Endothelial cell (in vitro differentiated cells): ENCODE data around the gene TLE4. TPM values are rescaled to one million over a fixed set of nuclear protein-coding genes. Genes with fewer than 3 reads are reported as not detected.

Experiments
- DNase-seq: peaks from one replicate; pipeline ENCODE4 v3.0.0; 2021; ENCODE audit warnings: low spot score
- H3K27ac Mint-ChIP-seq: one replicate; pipeline ENCODE4 v1.8.0; 2021; ENCODE audit warnings: mixed read lengths, inconsistent platforms; ENCODE audit not compliant: unreplicated experiment
- H3K27me3 Mint-ChIP-seq: one replicate; pipeline ENCODE4 v1.8.0; 2021; ENCODE audit warnings: mild to moderate bottlenecking, moderate library complexity, mixed read lengths, inconsistent platforms; ENCODE audit not compliant: unreplicated experiment
- H3K36me3 Mint-ChIP-seq: one replicate; pipeline ENCODE4 v1.8.0; 2021; ENCODE audit warnings: mild to moderate bottlenecking, low read depth, mixed read lengths, inconsistent platforms; ENCODE audit not compliant: unreplicated experiment
- H3K4me1 Mint-ChIP-seq: one replicate; pipeline ENCODE4 v1.8.0; 2021; ENCODE audit warnings: mild to moderate bottlenecking, mixed read lengths, inconsistent platforms; ENCODE audit not compliant: unreplicated experiment
- H3K4me3 Mint-ChIP-seq: one replicate; pipeline ENCODE4 v1.8.0; 2021; ENCODE audit warnings: mild to moderate bottlenecking, mixed read lengths, inconsistent platforms; ENCODE audit not compliant: unreplicated experiment
- H3K9me3 Mint-ChIP-seq: one replicate; pipeline ENCODE4 v1.8.0; 2021; ENCODE audit warnings: mixed read lengths, inconsistent platforms; ENCODE audit not compliant: unreplicated experiment
- total RNA-seq: library from RNA; stranded (reverse); fragmentation: NEBNext Ultra II Directional; extraction: Animal tissue kit (Norgen Biotek cat#: 25700); gene quantifications from one replicate; pipeline ENCODE4 v1.2.1, GENCODE V29; 2021; ENCODE audit not compliant: unreplicated experiment
- TF ChIP-seq, protein P1 (sequence below): fragments of 200-600 bp; sonication (generic); IDR thresholded peaks from one replicate; pipeline ENCODE4 v1.5.0; 2021; ENCODE audit warnings: antibody characterized with exemption; ENCODE audit not compliant: unreplicated experiment

Gene TLE4
- total RNA-seq, 1 donor from 2014 or later, result 88.4 TPM

DNA sequence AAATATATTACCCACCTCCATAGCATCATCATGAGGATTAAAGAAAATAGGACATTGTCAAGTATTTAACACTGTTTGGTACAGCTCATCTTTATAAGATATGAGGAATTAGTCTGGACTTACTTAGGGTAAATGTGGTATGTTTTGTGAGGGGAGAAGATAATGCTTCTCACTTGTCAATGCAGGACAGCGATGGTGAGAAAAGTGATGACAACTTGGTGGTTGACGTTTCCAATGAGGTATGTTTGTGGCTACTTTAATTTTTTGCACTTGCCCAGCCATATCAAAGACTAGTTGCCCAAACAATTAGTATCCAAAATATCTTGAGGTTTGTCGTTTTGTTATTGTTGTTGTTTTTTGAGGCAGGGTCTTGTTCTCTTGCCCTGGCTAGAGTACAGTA, 133.9 kb downstream of the TLE4 start:
- Mint-ChIP-seq H3K27me3 (peaks cover 3% of the 10 kb centered on the region), H3K9me3 (no peaks in the 10 kb centered on the region), H3K4me3 (no peak overlapping the region), H3K27ac (no peak overlapping the region), H3K36me3 (peaks cover 28% of the 10 kb centered on the region), H3K4me1 (peaks cover 6% of the 10 kb centered on the region)
- TF ChIP-seq, protein P1, sequence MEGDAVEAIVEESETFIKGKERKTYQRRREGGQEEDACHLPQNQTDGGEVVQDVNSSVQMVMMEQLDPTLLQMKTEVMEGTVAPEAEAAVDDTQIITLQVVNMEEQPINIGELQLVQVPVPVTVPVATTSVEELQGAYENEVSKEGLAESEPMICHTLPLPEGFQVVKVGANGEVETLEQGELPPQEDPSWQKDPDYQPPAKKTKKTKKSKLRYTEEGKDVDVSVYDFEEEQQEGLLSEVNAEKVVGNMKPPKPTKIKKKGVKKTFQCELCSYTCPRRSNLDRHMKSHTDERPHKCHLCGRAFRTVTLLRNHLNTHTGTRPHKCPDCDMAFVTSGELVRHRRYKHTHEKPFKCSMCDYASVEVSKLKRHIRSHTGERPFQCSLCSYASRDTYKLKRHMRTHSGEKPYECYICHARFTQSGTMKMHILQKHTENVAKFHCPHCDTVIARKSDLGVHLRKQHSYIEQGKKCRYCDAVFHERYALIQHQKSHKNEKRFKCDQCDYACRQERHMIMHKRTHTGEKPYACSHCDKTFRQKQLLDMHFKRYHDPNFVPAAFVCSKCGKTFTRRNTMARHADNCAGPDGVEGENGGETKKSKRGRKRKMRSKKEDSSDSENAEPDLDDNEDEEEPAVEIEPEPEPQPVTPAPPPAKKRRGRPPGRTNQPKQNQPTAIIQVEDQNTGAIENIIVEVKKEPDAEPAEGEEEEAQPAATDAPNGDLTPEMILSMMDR, result no peak
- DNase-seq, result no peak

DNA sequence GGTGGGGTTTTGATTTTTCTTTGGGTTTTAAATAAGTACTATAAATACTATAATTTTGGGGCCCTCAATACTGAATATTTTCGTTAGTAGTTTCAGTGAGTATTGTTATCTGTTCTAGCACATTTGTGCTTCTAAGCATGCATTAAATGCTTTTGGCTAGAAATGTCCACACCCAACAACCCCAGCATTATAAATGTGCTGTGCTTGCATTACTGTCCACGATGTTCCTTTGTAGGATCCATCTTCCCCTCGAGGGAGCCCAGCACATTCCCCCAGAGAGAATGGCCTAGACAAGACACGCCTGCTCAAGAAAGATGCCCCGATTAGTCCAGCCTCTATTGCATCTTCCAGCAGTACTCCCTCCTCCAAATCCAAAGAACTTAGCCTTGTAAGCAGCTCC, 134.7 kb downstream of the TLE4 start:
- TF ChIP-seq, protein P1, result no peak
- no peak for DNase-seq
- Mint-ChIP-seq H3K9me3 (no peaks in the 10 kb centered on the region), H3K27me3 (peaks cover 3% of the 10 kb centered on the region), H3K27ac (no peak overlapping the region), H3K4me3 (no peak overlapping the region), H3K36me3 (peaks cover 32% of the 10 kb centered on the region), H3K4me1 (peaks cover 6% of the 10 kb centered on the region)

DNA sequence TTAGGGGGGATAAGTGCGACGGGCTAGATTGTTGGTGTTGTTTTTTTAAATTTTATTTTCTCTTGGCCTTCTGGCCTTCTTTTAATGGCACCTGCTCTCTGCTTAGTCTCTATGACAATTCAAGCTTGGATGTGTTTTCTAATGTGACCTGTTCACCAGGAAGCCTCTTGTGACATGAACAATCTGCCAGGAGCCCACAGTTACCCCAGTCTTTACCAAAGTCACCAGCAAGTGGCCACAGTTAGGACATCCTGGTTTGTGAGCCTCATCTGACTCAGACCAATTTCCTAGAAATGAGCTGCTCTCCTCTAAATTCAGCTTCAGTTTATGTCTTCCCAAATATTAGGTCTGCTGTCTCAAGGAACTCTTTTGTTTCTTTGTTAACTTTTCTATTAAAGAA, 135.8 kb downstream of the TLE4 start:
- peaks cover 38% of the 10 kb centered on the region for H3K36me3 Mint-ChIP-seq

DNA sequence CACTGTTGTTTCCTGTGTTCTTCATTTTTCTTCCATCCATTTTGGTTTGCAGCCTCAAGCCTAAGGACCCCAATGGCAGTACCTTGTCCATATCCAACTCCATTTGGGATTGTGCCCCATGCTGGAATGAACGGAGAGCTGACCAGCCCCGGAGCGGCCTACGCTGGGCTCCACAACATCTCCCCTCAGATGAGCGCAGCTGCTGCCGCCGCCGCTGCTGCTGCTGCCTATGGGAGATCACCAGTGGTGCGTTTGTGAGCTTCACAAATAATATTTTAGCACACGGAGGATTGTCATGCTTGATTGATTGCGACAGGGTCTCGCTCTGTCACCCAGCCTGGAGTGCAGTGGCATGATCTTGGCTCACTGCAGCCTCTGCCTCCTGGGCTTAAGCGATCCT, 136.8 kb downstream of the TLE4 start:
- peaks cover 9% of the 10 kb centered on the region for H3K4me1 Mint-ChIP-seq
- TF ChIP-seq, protein P1, result no peak
- H3K4me3 Mint-ChIP-seq, result no peak overlapping the region
- peaks cover 38% of the 10 kb centered on the region for H3K36me3 Mint-ChIP-seq
- no peak overlapping the region for H3K27ac Mint-ChIP-seq
- H3K27me3 Mint-ChIP-seq, result no peaks in the 10 kb centered on the region
- DNase-seq, result no peak
- no peaks in the 10 kb centered on the region for H3K9me3 Mint-ChIP-seq

More for the DNA sequence above, 135.8 kb downstream of the TLE4 start:
- H3K4me1 Mint-ChIP-seq, result peaks cover 9% of the 10 kb centered on the region
- no peak for DNase-seq
- TF ChIP-seq, protein P1, result no peak
- H3K9me3 Mint-ChIP-seq, result no peaks in the 10 kb centered on the region
- no peaks in the 10 kb centered on the region for H3K27me3 Mint-ChIP-seq
- no peak overlapping the region for H3K27ac Mint-ChIP-seq
- H3K4me3 Mint-ChIP-seq, result no peak overlapping the region

DNA sequence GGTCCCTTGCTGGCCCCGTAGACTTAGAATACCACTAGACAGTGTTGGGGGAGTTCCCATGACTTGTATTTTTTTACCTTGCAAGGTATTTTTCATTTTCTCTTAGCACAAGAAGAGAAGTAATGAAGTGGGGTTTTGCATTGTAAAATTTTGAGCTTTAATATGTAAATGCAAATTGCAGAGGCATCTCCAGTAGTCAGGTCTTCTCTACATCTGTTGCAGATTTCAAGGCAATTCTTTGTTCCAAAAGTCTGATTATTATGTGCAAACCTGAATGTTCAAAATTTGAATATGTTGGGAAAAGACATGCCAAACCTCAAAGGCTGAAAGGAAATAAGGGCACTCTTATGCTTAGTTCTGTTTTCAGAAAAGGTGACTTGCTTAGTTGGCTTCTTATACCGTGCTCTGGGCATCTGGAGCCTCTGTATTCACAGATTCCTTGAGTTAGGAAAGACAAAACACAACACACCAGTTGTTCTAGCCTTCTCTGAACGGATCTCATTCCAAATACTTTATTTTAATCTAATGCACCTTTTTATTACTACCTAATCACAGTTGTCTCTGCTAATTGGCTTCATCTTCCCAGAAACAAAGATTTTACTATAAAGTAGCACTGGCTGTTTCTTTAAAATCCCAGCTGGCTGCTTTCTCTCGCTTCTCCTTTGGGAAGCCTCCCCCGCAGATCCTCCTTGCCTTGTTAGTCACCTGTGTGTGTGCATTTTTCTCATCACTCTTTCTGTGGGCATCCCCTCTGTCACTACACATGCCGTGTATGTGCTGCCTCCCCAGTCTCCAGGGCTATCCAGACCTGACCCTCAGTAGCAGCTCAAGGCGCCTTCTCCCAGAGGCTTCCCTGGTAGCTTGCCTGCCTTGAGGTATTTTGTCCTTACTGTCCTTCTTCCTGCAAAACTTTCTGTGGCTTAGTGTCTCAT, 138.2 kb downstream of the TLE4 start:
- H3K9me3 Mint-ChIP-seq, result no peaks in the 10 kb centered on the region
- H3K36me3 Mint-ChIP-seq, result peaks cover 37% of the 10 kb centered on the region
- no peaks in the 10 kb centered on the region for H3K27me3 Mint-ChIP-seq
- no peak for DNase-seq
- TF ChIP-seq, protein P1, result no peak
- H3K4me3 Mint-ChIP-seq, result no peak overlapping the region
- H3K4me1 Mint-ChIP-seq, result peaks cover 3% of the 10 kb centered on the region
- no peak overlapping the region for H3K27ac Mint-ChIP-seq
